ENCODE data around the gene ELOVL5.
"Not testable (repeated sequence)": the region's sequence is repeated elsewhere in the genome, so short reads cannot be mapped to it uniquely, and the experiment has no call there.

The ELOVL5 gene

GRCh38 chr6:53326372-53327016 is 22.3 kb downstream of the ELOVL5 start:
- Mint-ChIP-seq H3K36me3 (peaks cover 30% of the 10 kb centered on the region), H3K27me3 (no peaks in the 10 kb centered on the region), H3K9me3 (no peaks in the 10 kb centered on the region), H3K4me1 (peaks cover 78% of the 10 kb centered on the region), H3K27ac (peak overlapping the region; percentile 72), H3K4me3 (no peak overlapping the region)
- ATAC-seq = no peak

- peak overlapping the region; percentile 72 for H3K27ac Mint-ChIP-seq
- H3K9me3 Mint-ChIP-seq = no peaks in the 10 kb centered on the region
- no peaks in the 10 kb centered on the region for H3K27me3 Mint-ChIP-seq
- peaks cover 23% of the 10 kb centered on the region for H3K36me3 Mint-ChIP-seq
- H3K4me3 Mint-ChIP-seq = no peak overlapping the region
- H3K4me1 Mint-ChIP-seq = peaks cover 74% of the 10 kb centered on the region
- ATAC-seq = no peak
Measured at GRCh38 chr6:53325785-53326184, 23.0 kb downstream of the ELOVL5 start.

GRCh38 chr6:53322188-53323029 is 26.3 kb downstream of the ELOVL5 start:
- Mint-ChIP-seq H3K27ac (peak overlapping the region; percentile 57), H3K4me3 (no peak overlapping the region), H3K9me3 (peaks cover 2% of the 10 kb centered on the region), H3K4me1 (peaks cover 79% of the 10 kb centered on the region), H3K27me3 (no peaks in the 10 kb centered on the region), H3K36me3 (peaks cover 31% of the 10 kb centered on the region)
- ATAC-seq = no peak

GRCh38 chr6:53321701-53322100 is 27.0 kb downstream of the ELOVL5 start:
- peak overlapping the region; percentile 57 for H3K27ac Mint-ChIP-seq
- no peak overlapping the region for H3K4me3 Mint-ChIP-seq
- ATAC-seq = no peak
- H3K36me3 Mint-ChIP-seq = peaks cover 31% of the 10 kb centered on the region
- H3K4me1 Mint-ChIP-seq = peaks cover 79% of the 10 kb centered on the region
- H3K27me3 Mint-ChIP-seq = no peaks in the 10 kb centered on the region
- peaks cover 2% of the 10 kb centered on the region for H3K9me3 Mint-ChIP-seq

GRCh38 chr6:53320964-53321363 is 27.8 kb downstream of the ELOVL5 start:
- Mint-ChIP-seq H3K9me3 (peaks cover 2% of the 10 kb centered on the region), H3K36me3 (peaks cover 31% of the 10 kb centered on the region), H3K27ac (peak overlapping the region; percentile 5), H3K4me1 (peaks cover 79% of the 10 kb centered on the region), H3K4me3 (no peak overlapping the region), H3K27me3 (no peaks in the 10 kb centered on the region)
- ATAC-seq = no peak

GRCh38 chr6:53318429-53318828 is 30.3 kb downstream of the ELOVL5 start:
- no peak overlapping the region for H3K27ac Mint-ChIP-seq
- H3K27me3 Mint-ChIP-seq = no peaks in the 10 kb centered on the region
- peaks cover 18% of the 10 kb centered on the region for H3K36me3 Mint-ChIP-seq
- no peak overlapping the region for H3K4me3 Mint-ChIP-seq
- no peak for ATAC-seq
- H3K4me1 Mint-ChIP-seq = peaks cover 79% of the 10 kb centered on the region
- H3K9me3 Mint-ChIP-seq = peaks cover 2% of the 10 kb centered on the region

GRCh38 chr6:53317861-53318260 is 30.9 kb downstream of the ELOVL5 start:
- Mint-ChIP-seq H3K9me3 (peaks cover 2% of the 10 kb centered on the region), H3K27ac (peak overlapping the region; percentile 35), H3K4me1 (peaks cover 79% of the 10 kb centered on the region), H3K36me3 (peaks cover 18% of the 10 kb centered on the region), H3K27me3 (no peaks in the 10 kb centered on the region), H3K4me3 (no peak overlapping the region)
- no peak for ATAC-seq

- not testable (repeated sequence) for H3K27ac Mint-ChIP-seq
Measured at GRCh38 chr6:53317299-53317698, 31.5 kb downstream of the ELOVL5 start.

GRCh38 chr6:53316142-53316541 is 32.6 kb downstream of the ELOVL5 start:
- ATAC-seq = peak; percentile 39
- peak overlapping the region; percentile 65 for H3K27ac Mint-ChIP-seq
- H3K9me3 Mint-ChIP-seq = peaks cover 2% of the 10 kb centered on the region
- H3K4me3 Mint-ChIP-seq = no peak overlapping the region
- peaks cover 84% of the 10 kb centered on the region for H3K4me1 Mint-ChIP-seq
- no peaks in the 10 kb centered on the region for H3K27me3 Mint-ChIP-seq
- peaks cover 29% of the 10 kb centered on the region for H3K36me3 Mint-ChIP-seq

More at GRCh38 chr6:53317299-53317698, 31.5 kb downstream of the ELOVL5 start:
- H3K4me3 Mint-ChIP-seq, H3K27me3 Mint-ChIP-seq, H3K9me3 Mint-ChIP-seq, ATAC-seq: not testable (repeated sequence)
- Mint-ChIP-seq H3K4me1 (peaks cover 79% of the 10 kb centered on the region), H3K36me3 (peaks cover 21% of the 10 kb centered on the region)

GRCh38 chr6:53315086-53315724 is 33.5 kb downstream of the ELOVL5 start:
- Mint-ChIP-seq H3K4me3 (no peak overlapping the region), H3K36me3 (peaks cover 27% of the 10 kb centered on the region), H3K27me3 (no peaks in the 10 kb centered on the region), H3K9me3 (no peaks in the 10 kb centered on the region), H3K4me1 (peaks cover 86% of the 10 kb centered on the region), H3K27ac (peak overlapping the region; percentile 65)
- no peak for ATAC-seq

- no peaks in the 10 kb centered on the region for H3K9me3 Mint-ChIP-seq
- H3K4me1 Mint-ChIP-seq = peaks cover 91% of the 10 kb centered on the region
- H3K27me3 Mint-ChIP-seq = no peaks in the 10 kb centered on the region
- H3K36me3 Mint-ChIP-seq = peaks cover 20% of the 10 kb centered on the region
- no peak overlapping the region for H3K4me3 Mint-ChIP-seq
- ATAC-seq = no peak
- peak overlapping the region; percentile 65 for H3K27ac Mint-ChIP-seq
Measured at GRCh38 chr6:53313784-53314400, 34.9 kb downstream of the ELOVL5 start.

- no peak overlapping the region for H3K4me3 Mint-ChIP-seq
Measured at GRCh38 chr6:53312355-53312754, 36.4 kb downstream of the ELOVL5 start.

GRCh38 chr6:53311586-53311935 is 37.2 kb downstream of the ELOVL5 start:
- Mint-ChIP-seq H3K4me3 (no peak overlapping the region), H3K27me3 (no peaks in the 10 kb centered on the region), H3K36me3 (peaks cover 14% of the 10 kb centered on the region), H3K4me1 (peaks cover 96% of the 10 kb centered on the region), H3K27ac (peak overlapping the region; percentile 74), H3K9me3 (no peaks in the 10 kb centered on the region)
- no peak for ATAC-seq

More at GRCh38 chr6:53312355-53312754, 36.4 kb downstream of the ELOVL5 start:
- no peak for ATAC-seq
- no peaks in the 10 kb centered on the region for H3K9me3 Mint-ChIP-seq
- no peaks in the 10 kb centered on the region for H3K27me3 Mint-ChIP-seq
- peak overlapping the region; percentile 65 for H3K27ac Mint-ChIP-seq
- H3K4me1 Mint-ChIP-seq = peaks cover 96% of the 10 kb centered on the region
- H3K36me3 Mint-ChIP-seq = peaks cover 17% of the 10 kb centered on the region

- Mint-ChIP-seq H3K4me1 (peaks cover 95% of the 10 kb centered on the region), H3K4me3 (no peak overlapping the region), H3K27me3 (no peaks in the 10 kb centered on the region), H3K27ac (peak overlapping the region; percentile 74), H3K36me3 (peaks cover 14% of the 10 kb centered on the region), H3K9me3 (no peaks in the 10 kb centered on the region)
- no peak for ATAC-seq
Measured at GRCh38 chr6:53310771-53311585, 37.8 kb downstream of the ELOVL5 start.
